ENCODE data around the gene MAP3K9. TPM values are rescaled to one million over a fixed set of nuclear protein-coding genes. Genes with fewer than 3 reads are reported as not detected.

MAP3K9 gene
- total RNA-seq, 1 experiment from 2014 or later: 28.0 TPM

- TF ChIP-seq, protein P1, sequence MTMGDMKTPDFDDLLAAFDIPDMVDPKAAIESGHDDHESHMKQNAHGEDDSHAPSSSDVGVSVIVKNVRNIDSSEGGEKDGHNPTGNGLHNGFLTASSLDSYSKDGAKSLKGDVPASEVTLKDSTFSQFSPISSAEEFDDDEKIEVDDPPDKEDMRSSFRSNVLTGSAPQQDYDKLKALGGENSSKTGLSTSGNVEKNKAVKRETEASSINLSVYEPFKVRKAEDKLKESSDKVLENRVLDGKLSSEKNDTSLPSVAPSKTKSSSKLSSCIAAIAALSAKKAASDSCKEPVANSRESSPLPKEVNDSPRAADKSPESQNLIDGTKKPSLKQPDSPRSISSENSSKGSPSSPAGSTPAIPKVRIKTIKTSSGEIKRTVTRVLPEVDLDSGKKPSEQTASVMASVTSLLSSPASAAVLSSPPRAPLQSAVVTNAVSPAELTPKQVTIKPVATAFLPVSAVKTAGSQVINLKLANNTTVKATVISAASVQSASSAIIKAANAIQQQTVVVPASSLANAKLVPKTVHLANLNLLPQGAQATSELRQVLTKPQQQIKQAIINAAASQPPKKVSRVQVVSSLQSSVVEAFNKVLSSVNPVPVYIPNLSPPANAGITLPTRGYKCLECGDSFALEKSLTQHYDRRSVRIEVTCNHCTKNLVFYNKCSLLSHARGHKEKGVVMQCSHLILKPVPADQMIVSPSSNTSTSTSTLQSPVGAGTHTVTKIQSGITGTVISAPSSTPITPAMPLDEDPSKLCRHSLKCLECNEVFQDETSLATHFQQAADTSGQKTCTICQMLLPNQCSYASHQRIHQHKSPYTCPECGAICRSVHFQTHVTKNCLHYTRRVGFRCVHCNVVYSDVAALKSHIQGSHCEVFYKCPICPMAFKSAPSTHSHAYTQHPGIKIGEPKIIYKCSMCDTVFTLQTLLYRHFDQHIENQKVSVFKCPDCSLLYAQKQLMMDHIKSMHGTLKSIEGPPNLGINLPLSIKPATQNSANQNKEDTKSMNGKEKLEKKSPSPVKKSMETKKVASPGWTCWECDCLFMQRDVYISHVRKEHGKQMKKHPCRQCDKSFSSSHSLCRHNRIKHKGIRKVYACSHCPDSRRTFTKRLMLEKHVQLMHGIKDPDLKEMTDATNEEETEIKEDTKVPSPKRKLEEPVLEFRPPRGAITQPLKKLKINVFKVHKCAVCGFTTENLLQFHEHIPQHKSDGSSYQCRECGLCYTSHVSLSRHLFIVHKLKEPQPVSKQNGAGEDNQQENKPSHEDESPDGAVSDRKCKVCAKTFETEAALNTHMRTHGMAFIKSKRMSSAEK (CRISPR knock-in tag; IDR thresholded peaks at IDR 0.05; ENCODE audit: borderline replicate concordance): no peak
- TF ChIP-seq SMAD3 (CRISPR knock-in tag; IDR thresholded peaks at IDR 0.05; ENCODE audit: borderline replicate concordance) (no peak), USF2 (CRISPR knock-in tag; IDR thresholded peaks at IDR 0.05) (no peak), TP53 (CRISPR knock-in tag; IDR thresholded peaks at IDR 0.05) (no peak)
Observed at GRCh38 chr14:70789361-70789760, 20.0 kb downstream of the MAP3K9 start (continued).

DNA sequence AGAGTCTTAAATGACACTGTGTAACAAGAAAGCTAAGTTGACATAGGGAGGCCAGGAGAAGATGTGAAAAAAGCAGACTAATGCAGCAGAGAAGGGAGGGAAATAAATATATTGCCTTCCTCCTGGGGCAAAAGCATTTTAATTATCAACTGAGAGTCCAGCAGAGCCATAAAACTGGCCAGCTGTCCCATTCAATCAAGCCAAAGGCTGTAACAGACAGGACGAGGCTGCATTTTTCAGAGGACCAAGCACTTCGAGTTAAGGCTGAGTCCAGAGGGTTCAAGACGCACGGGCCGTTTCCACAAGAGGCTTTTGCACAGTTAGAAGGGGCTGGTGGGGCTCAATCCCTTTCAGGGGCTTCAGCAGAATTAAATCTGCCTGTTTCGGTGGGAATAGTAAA, 20.4 kb downstream of the MAP3K9 start:
- ChIA-PET POLR2A (no interaction called here), CTCF (interaction anchor here (1.3 kb wide), 1 partner anchor 29 kb away, joined by 4 read pairs; no protein-coding TSS in a partner anchor)
- no peak for TF ChIP-seq RELA (CRISPR knock-in tag; IDR thresholded peaks at IDR 0.05; ENCODE audit: borderline replicate concordance)
- no peak for TF ChIP-seq SOX15 (CRISPR knock-in tag; IDR thresholded peaks at IDR 0.05)
- TF ChIP-seq, protein P2, sequence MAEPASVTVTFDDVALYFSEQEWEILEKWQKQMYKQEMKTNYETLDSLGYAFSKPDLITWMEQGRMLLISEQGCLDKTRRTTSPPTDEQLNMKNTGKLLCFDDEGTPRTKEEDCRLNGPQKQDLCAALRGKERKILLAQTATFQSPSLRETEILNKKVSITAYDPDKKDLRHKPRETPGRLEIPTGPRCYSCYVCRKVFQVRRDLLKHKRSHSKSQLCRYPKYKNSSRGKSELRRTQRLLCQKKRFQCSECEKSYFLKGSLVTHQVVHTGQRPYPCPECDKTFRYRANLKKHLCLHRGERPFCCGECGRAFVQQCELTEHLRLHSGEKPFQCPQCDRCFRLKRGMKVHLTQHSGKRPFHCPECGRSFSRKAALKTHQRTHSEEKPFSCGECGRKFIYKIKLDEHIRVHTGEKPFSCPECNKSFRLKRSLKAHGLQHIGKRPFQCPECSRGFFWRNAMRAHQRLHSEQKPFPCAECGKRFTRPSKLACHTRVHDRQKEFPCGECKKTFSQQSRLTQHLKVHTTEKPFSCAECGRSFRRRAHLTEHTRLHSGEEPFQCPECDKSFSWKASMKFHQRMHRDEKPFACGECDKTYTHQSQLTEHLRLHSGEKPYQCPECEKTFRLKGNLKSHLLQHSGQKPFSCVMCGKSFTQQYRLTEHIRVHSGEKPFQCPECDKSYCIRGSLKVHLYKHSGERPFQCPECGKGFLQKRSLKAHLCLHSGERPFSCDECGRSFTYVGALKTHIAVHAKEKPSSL (CRISPR knock-in tag; conservative IDR thresholded peaks at IDR 0.05): no peak
- TF ChIP-seq NFE2L1 (CRISPR knock-in tag; IDR thresholded peaks at IDR 0.05): no peak
- TF ChIP-seq ZNF396 (CRISPR knock-in tag; IDR thresholded peaks at IDR 0.05; ENCODE audit: borderline replicate concordance): no peak
- TF ChIP-seq FOXK1 (CRISPR knock-in tag; IDR thresholded peaks at IDR 0.05): no peak
- DNase-seq (ENCODE audit: low spot score) (no peak), ATAC-seq (no peak)
- H3K36me3 Mint-ChIP-seq: peaks cover 28% of the 10 kb centered on the region
- no peaks in the 10 kb centered on the region for H3K4me1 Mint-ChIP-seq
- no peaks in the 10 kb centered on the region for H3K9me3 Mint-ChIP-seq
- H3K27me3 Mint-ChIP-seq (ENCODE audit: low read depth): no peaks in the 10 kb centered on the region
- H3K4me3 Mint-ChIP-seq: no peak overlapping the region
- no peak overlapping the region; the same call in 1 of the 2 replicates for H3K27ac Mint-ChIP-seq

DNA sequence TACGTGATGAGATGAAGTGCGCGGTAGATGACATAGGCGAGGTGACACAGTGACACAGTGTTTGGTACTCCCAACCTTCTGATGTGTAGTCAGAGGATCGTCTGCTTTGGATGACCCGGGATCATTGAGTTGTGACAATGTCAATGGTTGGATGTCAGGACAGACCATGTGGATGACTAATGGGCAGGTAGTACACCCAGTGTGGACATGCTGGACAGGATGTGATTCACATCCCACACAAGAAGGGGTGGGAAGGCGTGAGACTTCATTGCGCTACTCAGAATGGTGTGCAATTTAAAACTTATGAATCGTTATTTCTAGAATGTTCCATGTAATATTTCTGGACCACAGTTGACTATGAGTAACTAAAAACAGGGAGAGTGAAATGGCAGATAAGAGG, 23.8 kb downstream of the MAP3K9 start:
- no peak for ATAC-seq
- H3K9me3 Mint-ChIP-seq: no peaks in the 10 kb centered on the region
- no peaks in the 10 kb centered on the region for H3K27me3 Mint-ChIP-seq (ENCODE audit: low read depth)
- no peak for TF ChIP-seq ZBTB21 (CRISPR knock-in tag; IDR thresholded peaks at IDR 0.05; ENCODE audit: borderline replicate concordance)
- TF ChIP-seq IRF1 (CRISPR knock-in tag; IDR thresholded peaks at IDR 0.05): no peak
- TF ChIP-seq KAT7 (CRISPR knock-in tag; IDR thresholded peaks at IDR 0.05; ENCODE audit: borderline replicate concordance): no peak
- no peak for TF ChIP-seq ZNF423 (CRISPR knock-in tag; IDR thresholded peaks at IDR 0.05)
- TF ChIP-seq, protein P3, sequence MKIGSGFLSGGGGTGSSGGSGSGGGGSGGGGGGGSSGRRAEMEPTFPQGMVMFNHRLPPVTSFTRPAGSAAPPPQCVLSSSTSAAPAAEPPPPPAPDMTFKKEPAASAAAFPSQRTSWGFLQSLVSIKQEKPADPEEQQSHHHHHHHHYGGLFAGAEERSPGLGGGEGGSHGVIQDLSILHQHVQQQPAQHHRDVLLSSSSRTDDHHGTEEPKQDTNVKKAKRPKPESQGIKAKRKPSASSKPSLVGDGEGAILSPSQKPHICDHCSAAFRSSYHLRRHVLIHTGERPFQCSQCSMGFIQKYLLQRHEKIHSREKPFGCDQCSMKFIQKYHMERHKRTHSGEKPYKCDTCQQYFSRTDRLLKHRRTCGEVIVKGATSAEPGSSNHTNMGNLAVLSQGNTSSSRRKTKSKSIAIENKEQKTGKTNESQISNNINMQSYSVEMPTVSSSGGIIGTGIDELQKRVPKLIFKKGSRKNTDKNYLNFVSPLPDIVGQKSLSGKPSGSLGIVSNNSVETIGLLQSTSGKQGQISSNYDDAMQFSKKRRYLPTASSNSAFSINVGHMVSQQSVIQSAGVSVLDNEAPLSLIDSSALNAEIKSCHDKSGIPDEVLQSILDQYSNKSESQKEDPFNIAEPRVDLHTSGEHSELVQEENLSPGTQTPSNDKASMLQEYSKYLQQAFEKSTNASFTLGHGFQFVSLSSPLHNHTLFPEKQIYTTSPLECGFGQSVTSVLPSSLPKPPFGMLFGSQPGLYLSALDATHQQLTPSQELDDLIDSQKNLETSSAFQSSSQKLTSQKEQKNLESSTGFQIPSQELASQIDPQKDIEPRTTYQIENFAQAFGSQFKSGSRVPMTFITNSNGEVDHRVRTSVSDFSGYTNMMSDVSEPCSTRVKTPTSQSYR (CRISPR knock-in tag; IDR thresholded peaks at IDR 0.05): no peak
- TF ChIP-seq, protein P4, sequence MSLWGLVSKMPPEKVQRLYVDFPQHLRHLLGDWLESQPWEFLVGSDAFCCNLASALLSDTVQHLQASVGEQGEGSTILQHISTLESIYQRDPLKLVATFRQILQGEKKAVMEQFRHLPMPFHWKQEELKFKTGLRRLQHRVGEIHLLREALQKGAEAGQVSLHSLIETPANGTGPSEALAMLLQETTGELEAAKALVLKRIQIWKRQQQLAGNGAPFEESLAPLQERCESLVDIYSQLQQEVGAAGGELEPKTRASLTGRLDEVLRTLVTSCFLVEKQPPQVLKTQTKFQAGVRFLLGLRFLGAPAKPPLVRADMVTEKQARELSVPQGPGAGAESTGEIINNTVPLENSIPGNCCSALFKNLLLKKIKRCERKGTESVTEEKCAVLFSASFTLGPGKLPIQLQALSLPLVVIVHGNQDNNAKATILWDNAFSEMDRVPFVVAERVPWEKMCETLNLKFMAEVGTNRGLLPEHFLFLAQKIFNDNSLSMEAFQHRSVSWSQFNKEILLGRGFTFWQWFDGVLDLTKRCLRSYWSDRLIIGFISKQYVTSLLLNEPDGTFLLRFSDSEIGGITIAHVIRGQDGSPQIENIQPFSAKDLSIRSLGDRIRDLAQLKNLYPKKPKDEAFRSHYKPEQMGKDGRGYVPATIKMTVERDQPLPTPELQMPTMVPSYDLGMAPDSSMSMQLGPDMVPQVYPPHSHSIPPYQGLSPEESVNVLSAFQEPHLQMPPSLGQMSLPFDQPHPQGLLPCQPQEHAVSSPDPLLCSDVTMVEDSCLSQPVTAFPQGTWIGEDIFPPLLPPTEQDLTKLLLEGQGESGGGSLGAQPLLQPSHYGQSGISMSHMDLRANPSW (CRISPR knock-in tag; conservative IDR thresholded peaks at IDR 0.05; ENCODE audit: low read depth): no peak
- no peak for TF ChIP-seq ZNF263 (CRISPR knock-in tag; IDR thresholded peaks at IDR 0.05; ENCODE audit: low read depth)
- no peak for TF ChIP-seq NFATC4 (CRISPR knock-in tag; IDR thresholded peaks at IDR 0.05)
- TF ChIP-seq SOX15 (CRISPR knock-in tag; IDR thresholded peaks at IDR 0.05): no peak
- TF ChIP-seq SP1 (CRISPR knock-in tag; conservative IDR thresholded peaks at IDR 0.05): no peak
- no peak for TF ChIP-seq CREB1 (CRISPR knock-in tag; IDR thresholded peaks at IDR 0.05)
- TF ChIP-seq OVOL2 (CRISPR knock-in tag; IDR thresholded peaks at IDR 0.05; ENCODE audit: borderline replicate concordance): no peak

More for the DNA sequence above, 23.8 kb downstream of the MAP3K9 start:
- H3K4me3 Mint-ChIP-seq: no peak overlapping the region
- no peak overlapping the region for H3K27ac Mint-ChIP-seq
- CTCF ChIA-PET: no interaction called here
- no peak for DNase-seq (ENCODE audit: low spot score)
- POLR2A ChIA-PET: no interaction called here
- H3K4me1 Mint-ChIP-seq: peaks cover under 1% of the 10 kb centered on the region
- H3K36me3 Mint-ChIP-seq: peaks cover 9% of the 10 kb centered on the region

All from WTC11 (cell line).